Astrocyte of the cerebellum (primary cell): Measurements from ENCODE around the gene BRCA2.

Source experiments
- DNase-seq: peaks from one replicate; pipeline ENCODE4 v3.0.0-alpha.2; 2011; ENCODE audit warnings: low read depth
- H3K4me3 ChIP-seq: 2 replicates; pipeline ENCODE4 v1.5.1; 2011; ENCODE audit warnings: mild to moderate bottlenecking, low read depth, low read length, moderate library complexity
- CTCF ChIP-seq: IDR thresholded peaks from 2 replicates; pipeline ENCODE4 v1.5.1; 2012; ENCODE audit warnings: low read length, low read depth, moderate library complexity, mild to moderate bottlenecking; ENCODE audit errors: missing control alignments
- in situ Hi-C: cut with HindIII; loops from 2 replicates; pipeline ENCODE4 v1.10.0; 2017; ENCODE audit warnings: low sequenced_read_pairs

BRCA2 gene

DNA sequence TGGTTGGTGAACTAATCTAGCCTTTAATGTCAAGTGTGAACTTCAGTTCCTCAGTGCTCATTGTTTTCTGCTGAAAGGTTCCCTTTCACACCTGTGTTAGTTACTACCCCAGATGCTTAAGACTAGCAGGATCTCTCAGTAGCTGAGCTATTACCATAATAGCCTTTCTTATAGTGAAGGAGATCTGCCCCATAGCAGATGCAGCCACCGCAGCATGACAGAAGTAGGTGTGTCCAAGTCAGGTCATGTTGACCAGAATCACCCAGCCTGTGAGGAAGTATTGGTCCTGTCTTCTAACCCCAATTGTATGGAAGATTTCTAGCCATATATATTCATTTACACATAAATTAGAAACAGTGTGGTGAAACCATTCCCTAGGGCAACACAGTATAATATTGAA is 37.5 kb upstream of the BRCA2 start:
- no peak overlapping the region for H3K4me3 ChIP-seq

DNA sequence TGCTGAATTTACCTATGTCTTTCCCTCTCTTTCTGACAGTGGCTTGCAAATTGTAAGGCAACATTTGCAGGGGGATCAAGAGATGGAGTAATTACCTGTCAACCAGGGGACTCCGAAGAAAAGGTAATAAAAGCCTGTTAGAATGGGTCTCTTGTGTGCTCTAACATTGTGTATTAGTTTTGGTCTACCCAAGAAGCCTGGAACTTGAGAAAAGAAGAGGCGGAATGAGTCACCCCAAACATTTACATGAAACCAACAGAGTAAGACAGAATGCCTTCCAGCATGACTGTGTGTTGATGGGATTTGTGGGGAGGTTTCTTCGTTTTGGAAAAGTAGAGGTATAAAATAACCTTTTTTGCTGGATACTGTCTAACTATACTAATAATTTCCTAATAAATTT is 36.9 kb upstream of the BRCA2 start:
- peak; percentile 20 for DNase-seq
- no peak overlapping the region for H3K4me3 ChIP-seq
- in situ Hi-C loops: loop anchor here (25.0 kb wide), 1 partner anchor 241 kb away; the partner anchor contains the start of gene FRY
- no peak for TF ChIP-seq CTCF

More for the DNA sequence above, 37.5 kb upstream of the BRCA2 start:
- no peak for DNase-seq
- no peak for TF ChIP-seq CTCF
- in situ Hi-C loops: loop anchor here (25.0 kb wide), 1 partner anchor 241 kb away; the partner anchor contains the start of gene FRY

DNA sequence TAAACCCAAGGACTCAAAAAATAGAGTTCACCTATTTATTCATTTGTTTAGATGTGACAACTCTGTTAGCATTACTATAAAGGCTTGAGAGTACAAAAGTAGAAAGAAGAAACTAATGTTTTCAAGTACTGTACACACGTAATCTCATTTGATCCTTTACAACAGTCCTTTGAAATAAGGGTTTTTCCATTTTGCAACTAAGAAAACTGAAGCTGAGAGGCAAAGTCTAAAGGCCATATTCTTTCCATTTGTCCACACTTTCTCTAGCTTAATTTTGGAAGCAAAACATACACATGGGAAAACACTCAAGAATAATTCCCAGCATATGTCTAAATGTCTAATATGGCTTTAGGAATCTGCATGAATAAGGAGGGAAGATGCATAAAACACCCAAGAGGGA is 34.2 kb upstream of the BRCA2 start:
- in situ Hi-C loops: loop anchor here (25.0 kb wide), 1 partner anchor 244 kb away; the partner anchor contains the start of gene FRY

GRCh38 chr13:32282096-32282711 is 33.1 kb upstream of the BRCA2 start:
- H3K4me3 ChIP-seq: no peak overlapping the region
- TF ChIP-seq CTCF: no peak
- in situ Hi-C loops: loop anchor here (25.0 kb wide), 1 partner anchor 245 kb away; the partner anchor contains the start of gene FRY
- no peak for DNase-seq

More for the DNA sequence above, 34.2 kb upstream of the BRCA2 start:
- no peak overlapping the region for H3K4me3 ChIP-seq
- no peak for TF ChIP-seq CTCF
- no peak for DNase-seq

DNA sequence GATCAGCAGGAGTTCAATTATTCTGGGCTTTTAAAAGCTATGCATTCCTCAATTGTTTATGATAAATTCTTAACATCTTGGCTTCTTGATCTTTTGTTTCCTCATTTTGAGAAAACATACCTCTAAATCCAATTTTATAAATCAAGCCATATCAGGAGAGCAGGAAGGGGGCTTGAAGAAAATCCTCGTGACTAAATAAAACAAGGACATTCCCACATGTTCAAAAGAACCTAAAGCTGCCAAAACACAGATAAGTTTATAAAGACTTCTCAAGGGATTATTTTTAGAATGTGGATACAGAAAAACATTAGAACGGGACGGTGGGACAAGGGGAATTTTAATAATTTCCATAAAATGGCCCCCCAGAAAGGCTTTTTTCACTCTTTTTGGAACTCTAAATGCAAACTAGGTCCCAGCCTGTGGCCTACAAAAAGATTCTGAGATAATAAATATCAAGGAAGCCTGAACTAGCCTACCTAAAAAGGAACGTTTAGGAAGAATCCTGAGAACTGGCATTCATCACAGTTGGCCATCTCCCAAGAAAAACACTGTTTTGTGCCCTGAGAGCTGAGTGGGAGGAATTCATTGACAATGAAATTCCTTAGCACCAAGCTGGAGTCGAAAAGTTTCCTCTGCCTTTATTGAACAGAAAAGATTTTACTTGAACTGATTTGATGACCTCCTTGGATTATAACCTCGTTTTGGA is 30.2 kb upstream of the BRCA2 start:
- TF ChIP-seq CTCF: no peak
- peak; percentile 74 for DNase-seq
- no peak overlapping the region for H3K4me3 ChIP-seq
- in situ Hi-C loops: loop anchor here (25.0 kb wide), 1 partner anchor 248 kb away; the partner anchor contains the start of gene FRY

DNA sequence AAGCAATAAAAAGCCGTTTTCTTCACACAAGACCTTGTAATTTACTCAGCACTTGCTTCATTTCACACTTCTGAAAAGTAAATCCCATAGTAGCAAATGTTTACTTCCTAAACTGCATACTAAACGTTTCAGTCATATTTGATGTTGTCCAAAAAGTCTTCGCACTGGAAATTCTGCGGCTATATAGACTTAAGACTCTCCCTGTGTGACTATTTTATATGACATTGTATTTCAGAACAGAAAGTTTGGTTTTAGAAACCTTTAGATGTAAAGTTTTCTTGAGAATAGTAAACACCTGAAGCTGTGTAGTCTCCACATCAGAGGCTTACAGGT is 29.7 kb upstream of the BRCA2 start:
- no peak for DNase-seq
- no peak for TF ChIP-seq CTCF
- in situ Hi-C loops: loop anchor here (25.0 kb wide), 1 partner anchor 248 kb away; the partner anchor contains the start of gene FRY
- H3K4me3 ChIP-seq: no peak overlapping the region
